A549 (cell line): ENCODE measurements around the gene CELF1. TPM values are rescaled to one million over a fixed set of nuclear protein-coding genes. Genes with fewer than 3 reads are reported as not detected.

ENCODE experiments used
- ATAC-seq, 2 experiments: fragments of 200-7000 bp in 1 of 2; fragments of >200 bp in 1 of 2; cut with Nextera tagmentation in 1 of 2; cut with Tn5 transposase in 1 of 2; 3 replicates each; pipeline versions ENCODE4 v1.8.0 to v1.9.1; 2018 to 2020; ENCODE audit warnings: mild to moderate bottlenecking in 1 of 2, moderate library complexity in 1 of 2
- CTCF ChIA-PET: fragments of 300-600 bp; sonication (Branson Sonifier 250); formaldehyde crosslinking; extraction: SDS; loops from one replicate; lab custom pipeline; 2021; ENCODE audit warnings: antibody characterized with exemption, inconsistent platforms; lab: Yijun Ruan, JAX
- POLR2A ChIA-PET: fragments of 350-600 bp; formaldehyde crosslinking; extraction: SDS; loops from one replicate; lab custom pipeline; 2021; ENCODE audit warnings: antibody characterized with exemption, inconsistent platforms; lab: Yijun Ruan, JAX
- DNase-seq, 2 experiments: peaks; one replicate each; pipeline versions ENCODE4 v3.0.0 to v3.0.0-alpha.2; 2011 to 2016; ENCODE audit warnings: low read depth in 1 of 2, low spot score in 1 of 2
- FAIRE-seq: peaks from 2 replicates; lab custom pipeline; 2011; peaks lifted over from hg19 to GRCh38; lab: Jason Lieb, UNC
- H3K27ac ChIP-seq, 2 experiments: fragments of >200 bp; sonication (Bioruptor Twin); formaldehyde crosslinking; 3 replicates each; pipeline ENCODE4 v1.5.1; 2016 to 2017
- H3K4me1 ChIP-seq: fragments of >200 bp; sonication (Bioruptor Twin); formaldehyde crosslinking; 3 replicates; pipeline ENCODE4 v1.6.1; 2016
- H3K4me2 ChIP-seq: fragments of >200 bp; sonication (Bioruptor Twin); formaldehyde crosslinking; 3 replicates; pipeline ENCODE4 v1.6.1; 2016
- H3K4me3 ChIP-seq: fragments of >200 bp; sonication (Bioruptor Twin); formaldehyde crosslinking; 3 replicates; pipeline ENCODE4 v1.5.1; 2016
- H3K9me3 ChIP-seq: fragments of >200 bp; sonication (Bioruptor Twin); formaldehyde crosslinking; 3 replicates; pipeline ENCODE4 v1.6.1; 2016
- BCL3 ChIP-seq: fragments of >200 bp; sonication (Bioruptor Twin); formaldehyde crosslinking; IDR thresholded peaks from 3 replicates; pipeline ENCODE4 v1.6.1; 2016
- CBX2 ChIP-seq: fragments of 200-600 bp; sonication (generic); IDR thresholded peaks from 2 replicates; pipeline ENCODE4 v1.6.1; 2016; ENCODE audit warnings: low read depth, mild to moderate bottlenecking, borderline replicate concordance
- CEBPB ChIP-seq, 2 experiments: fragments of >200 bp in 1 of 2; sonication (Bioruptor Twin) in 1 of 2; formaldehyde crosslinking in 1 of 2; IDR thresholded peaks; 2 replicates each; pipeline ENCODE4 v1.6.1; 2012 to 2016
- CHD2 ChIP-seq: fragments of 150-350 bp; IDR thresholded peaks from 2 replicates; pipeline ENCODE4 v1.6.1; 2014; ENCODE audit warnings: low read length; ENCODE audit not compliant: partially characterized antibody
- CHD4 ChIP-seq: fragments of 200-600 bp; sonication (generic); IDR thresholded peaks from 2 replicates; pipeline ENCODE4 v1.6.1; 2016; ENCODE audit warnings: antibody characterized with exemption, mild to moderate bottlenecking, borderline replicate concordance
- EHF ChIP-seq: fragments of 250-450 bp; sonication (Bioruptor Pico); IDR thresholded peaks from 2 replicates; pipeline ENCODE4 v1.5.0; 2020; ENCODE audit warnings: mild to moderate bottlenecking
- EHMT2 ChIP-seq: fragments of 200-600 bp; sonication (generic); IDR thresholded peaks from 2 replicates; pipeline ENCODE4 v1.6.1; 2016; ENCODE audit warnings: antibody characterized with exemption, low read depth, mild to moderate bottlenecking, moderate library complexity
- EP300 ChIP-seq, 2 experiments: fragments of >200 bp; sonication (Bioruptor Twin); formaldehyde crosslinking; IDR thresholded peaks; 2 replicates in 1 of 2; 3 replicates in 1 of 2; pipeline ENCODE4 v1.6.1; 2016 to 2017
- FOSL2 ChIP-seq, 2 experiments: fragments of 450-650 bp in 1 of 2; fragments of >200 bp in 1 of 2; sonication (Bioruptor Twin) in 1 of 2; formaldehyde crosslinking; IDR thresholded peaks; 2 replicates each; pipeline versions ENCODE4 v1.5.0 to v1.6.1; 2016 to 2020; ENCODE audit warnings: mild to moderate bottlenecking in 1 of 2, moderate library complexity in 1 of 2
- FOXS1 ChIP-seq: fragments of 250-450 bp; sonication (Bioruptor Pico); IDR thresholded peaks from 2 replicates; pipeline ENCODE4 v1.5.0; 2020; ENCODE audit warnings: mild to moderate bottlenecking, moderate library complexity
- HMGXB4 ChIP-seq: fragments of 250-450 bp; sonication (Bioruptor Pico); IDR thresholded peaks from 2 replicates; pipeline ENCODE4 v1.5.0; 2021; ENCODE audit warnings: mild to moderate bottlenecking, moderate library complexity, borderline replicate concordance
- HOXB13 ChIP-seq: fragments of 250-450 bp; sonication (Bioruptor Pico); IDR thresholded peaks from 2 replicates; pipeline ENCODE4 v1.5.0; 2020; ENCODE audit warnings: low read depth, mild to moderate bottlenecking, moderate library complexity
- JUN ChIP-seq, 2 experiments: fragments of >200 bp; sonication (Bioruptor Twin); formaldehyde crosslinking; IDR thresholded peaks; 2 replicates in 1 of 2; 3 replicates in 1 of 2; pipeline ENCODE4 v1.6.1; 2016 to 2017
- KDM1A ChIP-seq: fragments of 200-600 bp; sonication (generic); IDR thresholded peaks from 2 replicates; pipeline ENCODE4 v1.6.1; 2016; ENCODE audit warnings: low read depth, mild to moderate bottlenecking
- KDM5A ChIP-seq: fragments of 200-600 bp; sonication (generic); IDR thresholded peaks from 2 replicates; pipeline ENCODE4 v1.6.1; 2016; ENCODE audit warnings: antibody characterized with exemption, mild to moderate bottlenecking
- MAFK ChIP-seq: fragments of 450-650 bp; IDR thresholded peaks from 2 replicates; pipeline ENCODE4 v1.6.1; 2014; ENCODE audit not compliant: partially characterized antibody
- MAZ ChIP-seq: fragments of 150-350 bp; IDR thresholded peaks from 2 replicates; pipeline ENCODE4 v1.6.1; 2014; ENCODE audit warnings: antibody characterized with exemption, low read depth, low read length, borderline replicate concordance
- NFE2L2 ChIP-seq: fragments of 150-350 bp; conservative IDR thresholded peaks from 2 replicates; pipeline ENCODE4 v1.6.1; 2014; ENCODE audit warnings: low read length
- PBX3 ChIP-seq: IDR thresholded peaks from 2 replicates; pipeline ENCODE4 v1.6.1; 2012
- POLR2A ChIP-seq: IDR thresholded peaks from 2 replicates; pipeline ENCODE4 v1.6.1; 2012; ENCODE audit warnings: mild to moderate bottlenecking, low read length
- RARB ChIP-seq: fragments of 250-450 bp; sonication (Bioruptor Pico); IDR thresholded peaks from 2 replicates; pipeline ENCODE4 v1.8.0; 2021; ENCODE audit warnings: mild to moderate bottlenecking, moderate library complexity
- REST ChIP-seq: fragments of 200-600 bp; sonication (generic); IDR thresholded peaks from 2 replicates; pipeline ENCODE4 v1.6.1; 2016; ENCODE audit warnings: antibody characterized with exemption, mild to moderate bottlenecking, moderate library complexity
- RFX5 ChIP-seq: fragments of 450-650 bp; IDR thresholded peaks from 2 replicates; pipeline ENCODE4 v1.7.1; 2014; ENCODE audit warnings: antibody characterized with exemption, mild to moderate bottlenecking, moderate library complexity
- RNF2 ChIP-seq: fragments of 200-600 bp; sonication (generic); IDR thresholded peaks from 2 replicates; pipeline ENCODE4 v1.6.1; 2016; ENCODE audit warnings: low read depth, mild to moderate bottlenecking, antibody characterized with exemption, moderate library complexity, borderline replicate concordance
- SMC3 ChIP-seq: fragments of >200 bp; sonication (Bioruptor Twin); formaldehyde crosslinking; IDR thresholded peaks from 3 replicates; pipeline ENCODE4 v1.6.1; 2018; ENCODE audit warnings: inconsistent platforms
- TFCP2L1 ChIP-seq: fragments of 250-450 bp; sonication (Bioruptor Pico); IDR thresholded peaks from 2 replicates; pipeline ENCODE4 v1.5.0; 2021; ENCODE audit warnings: mild to moderate bottlenecking
- TP53 ChIP-seq: fragments of 250-450 bp; sonication (Bioruptor Pico); IDR thresholded peaks from 2 replicates; pipeline ENCODE4 v1.5.0; 2021; ENCODE audit warnings: mild to moderate bottlenecking, moderate library complexity
- ZFP36 ChIP-seq: fragments of 450-650 bp; IDR thresholded peaks from 2 replicates; pipeline ENCODE4 v1.6.1; 2014; ENCODE audit warnings: borderline replicate concordance; ENCODE audit not compliant: partially characterized antibody
- WGBS: methylation state at CpG from one replicate; pipeline ENCODE4 v1.1.6; 2017; ENCODE audit errors: missing lambda C conversion rate; 5-methylcytosine and 5-hydroxymethylcytosine counted together
- polyA plus RNA-seq, 4 experiments: library from polyadenylated mRNA; depleted of rRNA in 3 of 4; stranded (reverse); fragments of >200 nt; fragmentation: RNase III in 1 of 4; extraction: RNeasy Plus Mini Kit Qiagen cat#74134 plus additional on column Dnase treatment in 1 of 4; gene quantifications; 2 replicates in 3 of 4; 3 replicates in 1 of 4; pipeline ENCODE4 v1.2.3, GENCODE V29; 2011 to 2017

Gene CELF1
- polyA plus RNA-seq, 2 of the 4 experiments (the other 2 are of a cell fraction), result 53.8 to 138 TPM

- no peak for TF ChIP-seq SMC3
- TF ChIP-seq FOXS1 (CRISPR knock-in tag), result no peak
- TF ChIP-seq FOSL2 (IDR thresholded peaks at IDR 0.05), result no peak
- TF ChIP-seq FOSL2 (CRISPR knock-in tag; IDR thresholded peaks at IDR 0.05), result no peak
- no peak for TF ChIP-seq EHF
- TF ChIP-seq HOXB13 (CRISPR knock-in tag), result no peak
- no peak for TF ChIP-seq MAFK
- TF ChIP-seq JUN (IDR thresholded peaks at IDR 0.05), result no peak
- no peak for TF ChIP-seq PBX3
- no peak for TF ChIP-seq CEBPB (IDR thresholded peaks at IDR 0.05)
- TF ChIP-seq RNF2, result no peak
- TF ChIP-seq KDM5A, result no peak
- TF ChIP-seq ZFP36, result no peak
- TF ChIP-seq MAZ, result no peak
- TF ChIP-seq CHD2, result no peak
- TF ChIP-seq CBX2, result no peak
- TF ChIP-seq TP53 (CRISPR knock-in tag), result no peak
- no peak for TF ChIP-seq BCL3
- no peaks in the 10 kb centered on the region for H3K4me1 ChIP-seq
- WGBS, result 95% methylated on average over 17 of the region's 18 CpGs
- ATAC-seq (no peak), DNase-seq (no peak), FAIRE-seq (no peak)
- H3K27ac ChIP-seq, result no peak overlapping the region
- H3K9me3 ChIP-seq, result no peaks in the 10 kb centered on the region; the same call in 2 of the 3 replicates
- H3K4me2 ChIP-seq, result no peak overlapping the region
- H3K4me3 ChIP-seq, result no peak overlapping the region
- ChIA-PET CTCF (interaction anchor here (1.3 kb wide), 1 partner anchor 9 kb away, joined by 4 read pairs; no protein-coding TSS in a partner anchor), POLR2A (interaction anchor here (0.7 kb wide), 2 partner anchors 27 to 173 kb away, joined by 5 to 7 read pairs; no protein-coding TSS in a partner anchor)
Observed at GRCh38 chr11:47438721-47439120, 114.2 kb downstream of the CELF1 start.

GRCh38 chr11:47437746-47438418 lies 115.0 kb downstream of the CELF1 start:
- H3K27ac ChIP-seq, result no peak overlapping the region
- TF ChIP-seq RFX5, result no peak
- no peak for TF ChIP-seq KDM1A
- TF ChIP-seq REST, result no peak
- TF ChIP-seq EHMT2, result no peak
- TF ChIP-seq NFE2L2, result no peak
- no peak for TF ChIP-seq TFCP2L1 (CRISPR knock-in tag)
- no peak for TF ChIP-seq CBX2
- no peak for TF ChIP-seq POLR2A
- no peak for TF ChIP-seq EP300 (IDR thresholded peaks at IDR 0.05)
- TF ChIP-seq HMGXB4 (CRISPR knock-in tag), result no peak
- no peak for TF ChIP-seq EHF
- no peak for TF ChIP-seq RARB
- TF ChIP-seq CHD4, result no peak
- no peak overlapping the region for H3K4me3 ChIP-seq
- H3K4me2 ChIP-seq, result no peak overlapping the region
- CTCF ChIA-PET, result interaction anchor here (1.3 to 1.6 kb wide), 3 partner anchors 8 to 26 kb away, joined by 4 read pairs; no protein-coding TSS in a partner anchor
- DNase-seq (no peak), FAIRE-seq (no peak), ATAC-seq (peak; percentile 26 to 34; a peak in 3 of 6 replicates)
- WGBS, result 69% methylated on average over 15 of the region's 16 CpGs
- POLR2A ChIA-PET, result no interaction called here
- H3K4me1 ChIP-seq, result no peaks in the 10 kb centered on the region
- H3K9me3 ChIP-seq, result no peaks in the 10 kb centered on the region; the same call in 2 of the 3 replicates
